ENCODE results near the gene GRIK1.

Gene GRIK1

DNA sequence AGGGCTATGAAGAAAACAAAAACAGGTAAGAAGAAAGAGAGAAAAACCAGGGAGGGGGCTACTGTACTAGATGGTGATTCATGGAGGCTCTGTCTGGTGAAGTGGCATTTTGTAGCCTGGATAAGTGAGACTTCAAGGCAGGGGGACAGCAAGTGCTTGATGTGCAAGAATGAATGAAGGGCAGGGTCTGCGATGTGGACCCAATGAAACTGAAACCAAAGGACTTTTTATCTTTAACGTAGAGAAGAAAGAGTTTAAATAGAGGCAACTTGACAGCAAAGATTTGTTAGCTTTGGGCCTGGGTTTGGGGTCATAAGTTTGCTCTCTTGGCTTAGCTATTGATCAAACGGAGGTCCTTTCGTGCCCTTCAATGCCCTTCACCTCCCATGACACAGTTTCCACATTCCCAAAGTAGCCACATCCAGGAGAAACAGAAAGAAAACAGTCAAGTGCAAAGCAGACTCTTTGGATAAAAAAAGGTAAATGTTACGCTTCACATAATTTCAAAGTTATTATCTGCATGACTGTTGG is 291.0 kb downstream of the GRIK1 start:
- no peak for DNase-seq (ENCODE audit: low spot score)
- TF ChIP-seq, protein P1, sequence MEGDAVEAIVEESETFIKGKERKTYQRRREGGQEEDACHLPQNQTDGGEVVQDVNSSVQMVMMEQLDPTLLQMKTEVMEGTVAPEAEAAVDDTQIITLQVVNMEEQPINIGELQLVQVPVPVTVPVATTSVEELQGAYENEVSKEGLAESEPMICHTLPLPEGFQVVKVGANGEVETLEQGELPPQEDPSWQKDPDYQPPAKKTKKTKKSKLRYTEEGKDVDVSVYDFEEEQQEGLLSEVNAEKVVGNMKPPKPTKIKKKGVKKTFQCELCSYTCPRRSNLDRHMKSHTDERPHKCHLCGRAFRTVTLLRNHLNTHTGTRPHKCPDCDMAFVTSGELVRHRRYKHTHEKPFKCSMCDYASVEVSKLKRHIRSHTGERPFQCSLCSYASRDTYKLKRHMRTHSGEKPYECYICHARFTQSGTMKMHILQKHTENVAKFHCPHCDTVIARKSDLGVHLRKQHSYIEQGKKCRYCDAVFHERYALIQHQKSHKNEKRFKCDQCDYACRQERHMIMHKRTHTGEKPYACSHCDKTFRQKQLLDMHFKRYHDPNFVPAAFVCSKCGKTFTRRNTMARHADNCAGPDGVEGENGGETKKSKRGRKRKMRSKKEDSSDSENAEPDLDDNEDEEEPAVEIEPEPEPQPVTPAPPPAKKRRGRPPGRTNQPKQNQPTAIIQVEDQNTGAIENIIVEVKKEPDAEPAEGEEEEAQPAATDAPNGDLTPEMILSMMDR (IDR thresholded peaks at IDR 0.05; ENCODE audit: borderline replicate concordance, control extremely low read depth, extremely low read depth, insufficient read depth, missing control alignments), result no peak
- in situ Hi-C loops (cut with MboI; ENCODE audit: low sequenced_read_pairs, unreplicated experiment), result no loop called here

DNA sequence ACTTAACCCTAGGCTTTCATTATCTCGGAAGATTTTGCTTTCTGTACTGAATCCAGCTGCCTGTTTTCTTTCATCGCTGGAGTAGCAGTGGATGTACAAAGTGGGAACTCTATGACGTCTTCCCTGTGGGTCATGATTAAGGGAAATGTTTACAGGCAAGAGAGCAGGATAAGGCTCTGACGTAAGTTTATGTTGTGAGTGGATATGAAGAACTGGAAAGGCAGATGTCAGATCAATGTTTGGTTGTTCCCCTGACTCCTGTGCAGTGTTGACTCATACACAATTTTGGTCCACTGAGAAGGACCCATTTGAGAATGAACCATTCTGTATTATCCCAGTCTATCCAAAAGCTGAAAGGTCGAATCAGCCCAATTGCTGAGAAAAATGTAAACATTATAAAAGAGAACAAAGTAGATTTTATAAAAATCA is 292.4 kb downstream of the GRIK1 start:
- in situ Hi-C loops (cut with MboI; ENCODE audit: low sequenced_read_pairs, unreplicated experiment), result no loop called here

DNA sequence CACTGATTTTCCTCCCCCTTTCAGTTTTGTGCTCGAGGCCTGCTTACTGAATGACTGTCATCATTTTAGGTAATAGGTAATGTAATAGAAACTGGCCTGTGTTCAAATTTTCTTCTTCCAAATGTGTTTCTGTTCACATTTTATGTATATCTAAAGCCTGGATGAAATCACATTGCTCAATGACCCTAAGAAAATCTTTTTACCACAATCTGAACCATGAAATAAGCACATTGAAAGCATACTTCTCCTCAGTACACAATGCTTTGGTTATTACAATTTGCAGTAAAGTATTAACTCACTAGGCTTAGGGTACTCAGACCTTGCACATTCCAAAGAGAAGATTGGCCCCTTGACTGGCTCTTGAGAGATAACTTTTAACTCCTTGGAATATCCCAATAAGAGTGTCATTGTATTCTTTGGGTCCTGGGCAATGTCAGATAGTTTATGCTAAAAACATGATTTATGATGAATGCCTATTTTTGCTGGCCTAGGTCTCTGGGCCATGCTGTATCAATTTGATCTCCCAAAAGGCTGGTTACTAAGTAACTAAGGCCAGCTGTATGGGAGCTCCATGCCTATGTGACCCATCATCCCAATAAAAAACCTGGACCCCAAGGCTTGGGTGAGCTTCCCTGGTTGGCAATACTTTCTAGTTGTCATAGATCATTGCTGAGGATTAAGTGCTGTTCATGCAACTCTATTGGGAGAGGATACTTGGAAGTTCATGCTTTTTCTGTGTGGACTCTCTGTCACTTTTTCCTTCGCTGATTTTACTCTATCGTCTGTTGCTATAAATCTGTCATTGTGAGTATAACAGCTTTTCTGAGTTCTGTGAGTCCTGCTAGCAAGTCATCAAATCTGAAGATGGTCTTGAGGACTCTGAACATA is 293.9 kb downstream of the GRIK1 start:
- TF ChIP-seq, protein P1 (IDR thresholded peaks at IDR 0.05; ENCODE audit: borderline replicate concordance, control extremely low read depth, extremely low read depth, insufficient read depth, missing control alignments), result no peak
- in situ Hi-C loops (cut with MboI; ENCODE audit: low sequenced_read_pairs, unreplicated experiment), result no loop called here
- no peak for DNase-seq (ENCODE audit: low spot score)

More for the DNA sequence above, 292.4 kb downstream of the GRIK1 start:
- no peak for DNase-seq (ENCODE audit: low spot score)
- TF ChIP-seq, protein P1 (IDR thresholded peaks at IDR 0.05; ENCODE audit: borderline replicate concordance, control extremely low read depth, extremely low read depth, insufficient read depth, missing control alignments), result no peak

DNA sequence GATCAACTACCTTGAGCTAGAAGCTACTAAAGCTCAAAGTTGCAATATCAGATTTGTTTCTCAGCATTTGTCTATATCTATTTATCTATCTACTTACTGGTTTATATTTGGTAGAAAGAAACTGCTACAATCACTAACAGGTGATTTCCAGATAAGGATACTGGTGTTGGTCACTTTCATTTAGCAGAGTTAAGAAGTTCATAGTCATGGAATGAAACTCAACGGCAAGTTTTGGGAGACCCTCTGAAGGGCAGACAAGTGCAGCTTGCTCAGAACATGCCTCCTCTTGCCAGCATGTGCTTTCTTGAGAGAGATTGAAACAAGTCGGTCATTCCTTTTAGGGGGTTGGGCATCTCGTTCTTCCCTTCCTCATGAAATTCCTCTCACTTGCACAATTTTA is 296.5 kb downstream of the GRIK1 start:
- in situ Hi-C loops (cut with MboI; ENCODE audit: low sequenced_read_pairs, unreplicated experiment), result no loop called here

DNA sequence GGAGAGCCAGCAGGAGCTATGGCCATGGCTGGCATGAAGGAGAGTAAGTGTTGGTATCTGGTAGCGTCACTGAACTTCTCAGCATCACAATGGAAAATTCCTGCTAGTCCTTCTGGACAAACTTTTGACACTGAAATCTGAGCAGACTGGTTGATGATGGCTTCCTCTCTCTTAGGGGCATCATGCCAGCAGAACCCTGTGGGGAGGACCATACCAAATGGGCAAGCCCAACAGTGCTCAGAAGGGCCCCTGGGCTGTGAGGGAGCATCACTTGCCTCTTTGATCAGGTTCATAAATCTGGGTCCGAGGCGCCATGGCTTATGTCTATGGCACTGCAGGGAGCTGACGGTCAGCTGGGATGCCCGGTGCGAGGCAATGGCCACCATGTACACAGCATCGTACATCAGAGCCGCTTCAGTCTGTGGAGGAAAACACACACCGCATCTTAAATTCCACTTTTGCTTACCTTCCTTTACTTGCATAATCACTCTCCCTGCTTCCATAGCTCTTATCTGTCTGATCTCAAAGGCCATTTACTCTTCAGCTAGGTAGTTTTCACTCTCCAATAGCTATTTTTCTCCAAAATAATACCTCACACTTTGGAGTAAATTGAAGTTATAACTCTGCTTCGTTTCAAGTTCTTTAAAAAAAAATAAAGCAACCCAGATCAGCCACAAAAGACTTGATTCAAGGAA is 297.1 kb downstream of the GRIK1 start:
- TF ChIP-seq, protein P1 (IDR thresholded peaks at IDR 0.05; ENCODE audit: borderline replicate concordance, control extremely low read depth, extremely low read depth, insufficient read depth, missing control alignments), result no peak
- in situ Hi-C loops (cut with MboI; ENCODE audit: low sequenced_read_pairs, unreplicated experiment), result no loop called here
- DNase-seq (ENCODE audit: low spot score), result no peak

More for the DNA sequence above, 296.5 kb downstream of the GRIK1 start:
- TF ChIP-seq, protein P1 (IDR thresholded peaks at IDR 0.05; ENCODE audit: borderline replicate concordance, control extremely low read depth, extremely low read depth, insufficient read depth, missing control alignments), result no peak
- DNase-seq (ENCODE audit: low spot score), result no peak

Data from GM13976 (cell line).